KMS-11 (cell line): Measurements from ENCODE around the gene ARSJ.

Experiments used
- H2AFZ ChIP-seq: fragments of 200-600 bp; sonication (generic); 2 replicates; pipeline ENCODE4 v1.6.1; 2016; ENCODE audit warnings: antibody characterized with exemption, mixed run types, low read depth
- H3K27ac ChIP-seq: fragments of 200-600 bp; sonication (generic); 2 replicates; pipeline ENCODE4 v1.6.1; 2016; ENCODE audit warnings: mild to moderate bottlenecking, mixed run types
- H3K27me3 ChIP-seq: fragments of 200-600 bp; sonication (generic); 2 replicates; pipeline ENCODE4 v1.6.1; 2017; ENCODE audit warnings: mild to moderate bottlenecking, low read depth, mixed run types, moderate library complexity; ENCODE audit not compliant: insufficient read depth
- H3K36me3 ChIP-seq: fragments of 200-600 bp; sonication (generic); 2 replicates; pipeline ENCODE4 v1.6.1; 2017; ENCODE audit warnings: mild to moderate bottlenecking, mixed run types; ENCODE audit not compliant: insufficient read depth
- H3K4me1 ChIP-seq: fragments of 200-600 bp; sonication (generic); 2 replicates; pipeline ENCODE4 v1.6.1; 2016; ENCODE audit warnings: mild to moderate bottlenecking, low read depth, mixed run types; ENCODE audit not compliant: poor library complexity, severe bottlenecking
- H3K4me2 ChIP-seq: fragments of 200-600 bp; sonication (generic); 2 replicates; pipeline ENCODE4 v1.7.0; 2016; ENCODE audit warnings: mild to moderate bottlenecking, mixed run types
- H3K4me3 ChIP-seq: fragments of 200-600 bp; sonication (generic); IDR thresholded peaks from 2 replicates; pipeline ENCODE4 v1.6.1; 2017; ENCODE audit warnings: low read depth, low read length, mixed read lengths; ENCODE audit not compliant: insufficient read depth
- H3K79me2 ChIP-seq: fragments of 200-600 bp; sonication (generic); 2 replicates; pipeline ENCODE4 v1.6.1; 2016; ENCODE audit warnings: low read depth, mixed run types; ENCODE audit not compliant: insufficient read depth
- H3K9ac ChIP-seq: fragments of 200-600 bp; sonication (generic); 2 replicates; pipeline ENCODE4 v1.6.1; 2016; ENCODE audit warnings: mild to moderate bottlenecking, mixed run types
- H4K20me1 ChIP-seq: fragments of 200-600 bp; sonication (generic); 2 replicates; pipeline ENCODE4 v1.6.1; 2016; ENCODE audit warnings: mild to moderate bottlenecking, mixed run types; ENCODE audit not compliant: insufficient read depth
- TF ChIP-seq, protein P1 (sequence below): fragments of 200-600 bp; sonication (generic); conservative IDR thresholded peaks from 2 replicates; pipeline ENCODE4 v1.6.1; 2017; ENCODE audit warnings: low read depth, mild to moderate bottlenecking, antibody characterized with exemption, low read length, moderate library complexity, mixed read lengths

The ARSJ gene

GRCh38 chr4:113957956-113958355 is 21.5 kb downstream of the ARSJ start:
- Histone ChIP-seq H4K20me1 (no peaks in the 10 kb centered on the region), H2AFZ (no peak overlapping the region), H3K36me3 (no peaks in the 10 kb centered on the region), H3K27ac (no peak overlapping the region), H3K4me1 (no peaks in the 10 kb centered on the region), H3K4me2 (no peak overlapping the region), H3K79me2 (no peaks in the 10 kb centered on the region), H3K4me3 (no peak overlapping the region), H3K27me3 (no peaks in the 10 kb centered on the region), H3K9ac (no peak overlapping the region)
- TF ChIP-seq, protein P1, sequence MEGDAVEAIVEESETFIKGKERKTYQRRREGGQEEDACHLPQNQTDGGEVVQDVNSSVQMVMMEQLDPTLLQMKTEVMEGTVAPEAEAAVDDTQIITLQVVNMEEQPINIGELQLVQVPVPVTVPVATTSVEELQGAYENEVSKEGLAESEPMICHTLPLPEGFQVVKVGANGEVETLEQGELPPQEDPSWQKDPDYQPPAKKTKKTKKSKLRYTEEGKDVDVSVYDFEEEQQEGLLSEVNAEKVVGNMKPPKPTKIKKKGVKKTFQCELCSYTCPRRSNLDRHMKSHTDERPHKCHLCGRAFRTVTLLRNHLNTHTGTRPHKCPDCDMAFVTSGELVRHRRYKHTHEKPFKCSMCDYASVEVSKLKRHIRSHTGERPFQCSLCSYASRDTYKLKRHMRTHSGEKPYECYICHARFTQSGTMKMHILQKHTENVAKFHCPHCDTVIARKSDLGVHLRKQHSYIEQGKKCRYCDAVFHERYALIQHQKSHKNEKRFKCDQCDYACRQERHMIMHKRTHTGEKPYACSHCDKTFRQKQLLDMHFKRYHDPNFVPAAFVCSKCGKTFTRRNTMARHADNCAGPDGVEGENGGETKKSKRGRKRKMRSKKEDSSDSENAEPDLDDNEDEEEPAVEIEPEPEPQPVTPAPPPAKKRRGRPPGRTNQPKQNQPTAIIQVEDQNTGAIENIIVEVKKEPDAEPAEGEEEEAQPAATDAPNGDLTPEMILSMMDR = no peak

GRCh38 chr4:113955948-113956347 is 23.5 kb downstream of the ARSJ start:
- H4K20me1 ChIP-seq = no peaks in the 10 kb centered on the region
- H2AFZ ChIP-seq = no peak overlapping the region
- H3K4me2 ChIP-seq = no peak overlapping the region
- H3K27me3 ChIP-seq = no peaks in the 10 kb centered on the region
- H3K27ac ChIP-seq = no peak overlapping the region
- H3K9ac ChIP-seq = no peak overlapping the region
- no peaks in the 10 kb centered on the region for H3K79me2 ChIP-seq
- H3K4me3 ChIP-seq = no peak overlapping the region
- no peaks in the 10 kb centered on the region for H3K36me3 ChIP-seq
- no peaks in the 10 kb centered on the region for H3K4me1 ChIP-seq
- TF ChIP-seq, protein P1 = no peak

DNA sequence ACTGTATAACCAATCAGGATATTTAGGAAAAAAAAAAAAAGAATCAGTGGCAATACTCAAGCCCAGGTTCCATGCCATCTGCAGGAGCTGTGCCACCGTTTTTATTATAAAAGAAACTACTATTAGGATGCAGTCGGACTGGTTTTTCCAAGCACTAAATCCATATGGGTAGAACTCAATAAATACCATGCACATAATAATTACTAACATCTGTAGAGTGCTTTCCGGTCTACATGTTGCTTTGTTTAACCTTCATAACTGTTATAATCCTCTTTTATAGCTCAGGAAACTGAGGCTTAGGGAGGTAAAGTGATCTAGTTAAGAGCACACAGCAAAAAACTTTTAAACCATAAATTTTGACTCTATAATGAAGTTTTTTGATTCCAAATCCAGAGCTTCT is 24.0 kb downstream of the ARSJ start:
- Histone ChIP-seq H2AFZ (no peak overlapping the region), H3K4me2 (no peak overlapping the region), H3K27ac (no peak overlapping the region), H3K4me1 (no peaks in the 10 kb centered on the region), H3K27me3 (no peaks in the 10 kb centered on the region), H3K36me3 (no peaks in the 10 kb centered on the region), H3K4me3 (no peak overlapping the region), H3K9ac (no peak overlapping the region), H3K79me2 (no peaks in the 10 kb centered on the region), H4K20me1 (no peaks in the 10 kb centered on the region)
- TF ChIP-seq, protein P1 = no peak

DNA sequence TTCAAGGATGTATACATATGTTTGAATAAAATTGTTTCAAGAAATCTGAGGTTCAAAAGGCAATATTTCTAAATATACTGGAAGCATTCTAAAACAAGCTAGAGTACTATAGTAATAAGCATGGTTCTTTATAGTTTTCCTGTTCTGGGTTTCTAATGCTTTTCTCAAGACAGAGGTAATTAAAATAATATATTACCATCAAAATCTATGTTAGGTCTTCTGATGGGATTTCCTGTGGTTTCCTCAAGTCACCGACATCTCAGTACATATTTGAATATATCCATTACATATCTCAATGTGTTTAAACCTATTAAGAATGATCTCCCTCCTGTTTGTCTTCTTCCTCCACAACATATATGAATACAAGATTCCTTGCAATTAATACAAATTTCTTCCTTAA is 25.6 kb downstream of the ARSJ start:
- Histone ChIP-seq H2AFZ (no peak overlapping the region), H3K4me1 (no peaks in the 10 kb centered on the region), H4K20me1 (no peaks in the 10 kb centered on the region), H3K27ac (no peak overlapping the region), H3K9ac (no peak overlapping the region), H3K36me3 (no peaks in the 10 kb centered on the region), H3K4me3 (no peak overlapping the region), H3K27me3 (no peaks in the 10 kb centered on the region), H3K4me2 (no peak overlapping the region), H3K79me2 (no peaks in the 10 kb centered on the region)
- TF ChIP-seq, protein P1 = no peak
